ENCODE results near the gene NEURL1. TPM values are rescaled to one million over a fixed set of nuclear protein-coding genes. Genes with fewer than 3 reads are reported as not detected.

Gene NEURL1
- total and polyA plus RNA-seq, 2 donors (not counting 3 experiments of a cell fraction or from before 2014, with no cell fraction given), result 0.06 to 0.22 TPM

GRCh38 chr10:103498936-103499638 lies 5.6 kb downstream of the NEURL1 start:
- H3K27me3 ChIP-seq (ENCODE audit: control insufficient read depth in 2 of 2, insufficient read depth in 2 of 2, low read length in 2 of 2), result peaks cover 42 to 46% of the 10 kb centered on the region in 2 experiments
- H3K79me2 ChIP-seq (ENCODE audit: control insufficient read depth, insufficient read depth, low read length), result no peaks in the 10 kb centered on the region
- POLR2A ChIA-PET, result no interaction called here
- H3K9me3 ChIP-seq (replicated peaks; ENCODE audit: control insufficient read depth, insufficient read depth, low read length), result no peaks in the 10 kb centered on the region
- CTCF ChIA-PET, result no interaction called here
- TF ChIP-seq CTCF (IDR thresholded peaks at IDR 0.05; ENCODE audit: extremely low read depth in 1 of 2, insufficient read depth in 1 of 2, low read depth in 1 of 2, low read length in 2 of 2) (no peak), POLR2A (IDR thresholded peaks at IDR 0.05; ENCODE audit: low read depth, low read length) (no peak), MAX (IDR thresholded peaks at IDR 0.05; ENCODE audit: insufficient read depth, insufficient read length) (no peak), FOS (IDR thresholded peaks at IDR 0.05; ENCODE audit: borderline replicate concordance, insufficient read depth, low read length) (no peak), JUN (IDR thresholded peaks at IDR 0.05; ENCODE audit: borderline replicate concordance, insufficient read depth, insufficient read length, low read depth) (no peak)
- no peaks in the 10 kb centered on the region for H3K36me3 ChIP-seq (ENCODE audit: control insufficient read depth in 2 of 2, extremely low read depth in 1 of 2, insufficient read depth in 2 of 2, low read length in 2 of 2)
- no peak for DNase-seq (ENCODE audit: low read depth, low spot score)
- H3K9ac ChIP-seq (replicated peaks; ENCODE audit: extremely low read depth, insufficient read depth, low read length), result no peak overlapping the region
- H3K4me2 ChIP-seq (ENCODE audit: insufficient read depth, low read length), result no peak overlapping the region
- H3K9me1 ChIP-seq (replicated peaks; ENCODE audit: control insufficient read depth, extremely low read depth, insufficient read depth, low read length), result no peaks in the 10 kb centered on the region
- no peaks in the 10 kb centered on the region for H4K20me1 ChIP-seq (replicated peaks; ENCODE audit: control insufficient read depth, extremely low read depth, insufficient read depth, low read length)
- H2AFZ ChIP-seq (ENCODE audit: low read depth, low read length), result no peak overlapping the region
- BruUV-seq (replicated peaks), result no TSS peak
- H3K27ac ChIP-seq (ENCODE audit: insufficient read depth, low read depth, low read length), result no peak overlapping the region
- intact Hi-C loops (cut with micrococcal nuclease), result no loop called here
- H3K4me3 ChIP-seq (replicated peaks in 1 of 3; ENCODE audit: insufficient read depth in 1 of 3, low read depth in 1 of 3, low read length in 3 of 3), result no peak overlapping the region
- H3K4me1 ChIP-seq (ENCODE audit: control insufficient read depth, extremely low read depth, insufficient read depth, low read length), result peaks cover 6% of the 10 kb centered on the region
- peak; percentile 12 for FAIRE-seq
- dilution Hi-C loops (cut with MboI; ENCODE audit: extremely low pct_ligation_motif_present, low sequenced_read_pairs), result no loop called here

Data from endothelial cell of umbilical vein (primary cell).